Transverse colon (tissue), 4 donors: ENCODE measurements around the gene FBLN2. TPM values are rescaled to one million over a fixed set of nuclear protein-coding genes. Genes with fewer than 3 reads are reported as not detected.

Source experiments
- DNase-seq: peaks from one replicate; pipeline ENCODE4 v3.0.0-alpha.2; 2019
- H3K27ac ChIP-seq, 4 donors: fragments of 200-600 bp; sonication (generic); 2 replicates each; pipeline ENCODE4 v1.5.1; 2016 to 2018; ENCODE audit warnings: inconsistent platforms in 4 of 4
- H3K27me3 ChIP-seq: fragments of 200-600 bp; sonication (generic); 2 replicates; pipeline ENCODE4 v1.5.1; 2017; ENCODE audit warnings: inconsistent platforms
- H3K36me3 ChIP-seq, 4 donors: fragments of 200-600 bp; sonication (generic); 2 replicates each; pipeline ENCODE4 v1.5.1; 2017 to 2019; ENCODE audit warnings: inconsistent platforms in 4 of 4
- H3K4me1 ChIP-seq, 4 donors: fragments of 200-600 bp; sonication (generic); 2 replicates each; pipeline ENCODE4 v1.5.1; 2017 to 2020; ENCODE audit warnings: inconsistent platforms in 4 of 4
- H3K4me3 ChIP-seq, 4 donors: fragments of 200-600 bp; sonication (generic); 1 replicate in 1 of 4; 2 replicates in 3 of 4; pipeline versions ENCODE4 v1.5.1 to v1.6.1; 2017 to 2019; ENCODE audit warnings: inconsistent platforms in 4 of 4
- H3K9me3 ChIP-seq, 2 donors: fragments of 200-600 bp; sonication (generic); 2 replicates each; pipeline ENCODE4 v1.5.1; 2017 to 2019; ENCODE audit warnings: inconsistent platforms in 2 of 2
- CTCF ChIP-seq, 5 experiments: fragments of 200-600 bp in 3 of 5; fragments of 450-650 bp in 2 of 5; sonication (generic) in 3 of 5; IDR thresholded peaks; 1 replicate in 2 of 5; 2 replicates in 3 of 5; pipeline ENCODE4 v1.5.1; 2016 to 2017; ENCODE audit warnings: antibody characterized with exemption in 5 of 5, inconsistent platforms in 3 of 5, mild to moderate bottlenecking in 2 of 5, moderate library complexity in 1 of 5
- EP300 ChIP-seq: sonication (generic); formaldehyde crosslinking; IDR thresholded peaks from one replicate; pipeline ENCODE4 v1.6.1; 2017; ENCODE audit warnings: antibody characterized with exemption, low read depth
- POLR2A ChIP-seq: fragments of 450-650 bp; IDR thresholded peaks from one replicate; pipeline ENCODE4 v1.6.1; 2016; ENCODE audit warnings: antibody characterized with exemption, mild to moderate bottlenecking, moderate library complexity
- POLR2AphosphoS5 ChIP-seq, 3 donors: sonication (generic); formaldehyde crosslinking; IDR thresholded peaks; one replicate each; pipeline ENCODE4 v1.6.1; 2016; ENCODE audit warnings: antibody characterized with exemption in 3 of 3
- WGBS, 2 donors: methylation state at CpG; one replicate each; pipeline ENCODE4 v1.1.5; 2018; ENCODE audit warnings: low coverage in 1 of 2; 5-methylcytosine and 5-hydroxymethylcytosine counted together
- in situ Hi-C, 4 donors: fragments of 200-750 bp; cut with MboI; loops; one replicate each; pipeline versions ENCODE4 v1.15.0 to v1.15.1; 2017; ENCODE audit warnings: low sequenced_read_pairs in 3 of 4, low pct_ligation_motif_present in 1 of 4, low pct_unique_long_range_greater_than_20kb in 1 of 4
- intact Hi-C: fragments of 100-400 bp; cut with DNase I; formaldehyde crosslinking; loops from one replicate; pipeline ENCODE4 v1.15.1; 2023; ENCODE audit warnings: low total_unique reads
- total RNA-seq, 4 donors: library from RNA; depleted of rRNA; stranded (reverse); fragments of >200 nt; gene quantifications; one replicate each; pipeline ENCODE4 v1.1.0, GENCODE V29; 2016

FBLN2 gene
- total RNA-seq, 4 donors from 2014 or later: 23.0 to 51.5 (median 31.4) TPM

GRCh38 chr3:13528217-13528867, 20.6 kb upstream of the FBLN2 start:
- DNase-seq: no peak

GRCh38 chr3:13529196-13530112, 19.5 kb upstream of the FBLN2 start:
- no peak overlapping the region for H3K4me3 ChIP-seq
- H3K4me1 ChIP-seq: no peaks in the 10 kb centered on the region
- no peaks in the 10 kb centered on the region for H3K27me3 ChIP-seq
- in situ Hi-C loops (no loop called here), intact Hi-C loops (no loop called here)
- no peaks in the 10 kb centered on the region for H3K9me3 ChIP-seq
- DNase-seq: no peak
- no peaks in the 10 kb centered on the region for H3K36me3 ChIP-seq
- H3K27ac ChIP-seq: no peak overlapping the region
- WGBS, 2 donors: 56 to 75% methylated on average over 4 to 5 of the region's 5 CpGs
- TF ChIP-seq EP300: no peak
- TF ChIP-seq POLR2A: no peak
- no peak for TF ChIP-seq POLR2AphosphoS5 (IDR thresholded peaks at IDR 0.05)
- no peak for TF ChIP-seq CTCF (IDR thresholded peaks at IDR 0.05)

More at GRCh38 chr3:13528217-13528867, 20.6 kb upstream of the FBLN2 start:
- Histone ChIP-seq H3K4me1 (no peaks in the 10 kb centered on the region), H3K27me3 (no peaks in the 10 kb centered on the region), H3K27ac (no peak overlapping the region), H3K9me3 (no peaks in the 10 kb centered on the region), H3K4me3 (no peak overlapping the region), H3K36me3 (no peaks in the 10 kb centered on the region)
- in situ Hi-C loops (no loop called here), intact Hi-C loops (no loop called here)
- WGBS, 2 donors: 70% methylated on average over 11 of the region's 11 CpGs; no CpG with 5 or more reads in 1 of the 2 donors
- TF ChIP-seq POLR2AphosphoS5 (IDR thresholded peaks at IDR 0.05) (no peak), POLR2A (no peak), EP300 (no peak), CTCF (IDR thresholded peaks at IDR 0.05) (no peak)

GRCh38 chr3:13530241-13531009, 18.5 kb upstream of the FBLN2 start:
- Histone ChIP-seq H3K27ac (no peak overlapping the region), H3K4me1 (no peaks in the 10 kb centered on the region), H3K9me3 (no peaks in the 10 kb centered on the region), H3K27me3 (no peaks in the 10 kb centered on the region), H3K36me3 (no peaks in the 10 kb centered on the region), H3K4me3 (no peak overlapping the region)
- in situ Hi-C loops (no loop called here), intact Hi-C loops (no loop called here)
- no peak for DNase-seq
- TF ChIP-seq EP300 (no peak), CTCF (IDR thresholded peaks at IDR 0.05) (no peak)
- 79 to 80% methylated on average over 3 to 12 of the region's 12 CpGs for WGBS, 2 donors

GRCh38 chr3:13532085-13532484, 16.8 kb upstream of the FBLN2 start:
- intact Hi-C loops: no loop called here
- no peak overlapping the region for H3K4me3 ChIP-seq
- H3K27me3 ChIP-seq: no peaks in the 10 kb centered on the region
- no peak overlapping the region for H3K27ac ChIP-seq
- DNase-seq: no peak
- WGBS, 2 donors: 93% methylated on average over 9 of the region's 9 CpGs; no CpG with 5 or more reads in 1 of the 2 donors
- peaks cover 0 to 3% (median 1%) of the 10 kb centered on the region in 4 donors for H3K4me1 ChIP-seq
- in situ Hi-C loops: no loop called here
- TF ChIP-seq POLR2AphosphoS5 (IDR thresholded peaks at IDR 0.05) (no peak), EP300 (no peak), CTCF (IDR thresholded peaks at IDR 0.05) (no peak)
- no peaks in the 10 kb centered on the region for H3K9me3 ChIP-seq
- H3K36me3 ChIP-seq: no peaks in the 10 kb centered on the region
